Mucosa of descending colon (tissue), 3 donors: ENCODE results near the gene FRAT1. TPM values are rescaled to one million over a fixed set of nuclear protein-coding genes. Genes with fewer than 3 reads are reported as not detected.

Experiments used
- ATAC-seq: fragments of 200-7000 bp; cut with Tn5 transposase; one replicate; pipeline ENCODE4 v1.9.1; 2020; ENCODE audit warnings: mild to moderate bottlenecking, moderate library complexity
- DNase-seq, 3 donors: peaks; one replicate each; pipeline ENCODE4 v3.0.0-alpha.2; 2020
- H3K36me3 ChIP-seq: fragments of 200-600 bp; one replicate; pipeline ENCODE4 v1.8.0; 2021; ENCODE audit warnings: low read depth, mild to moderate bottlenecking
- H3K4me1 ChIP-seq: fragments of 200-600 bp; one replicate; pipeline ENCODE4 v1.8.0; 2021; ENCODE audit warnings: low read depth, mild to moderate bottlenecking
- H3K4me3 ChIP-seq: fragments of 200-600 bp; one replicate; pipeline ENCODE4 v1.8.0; 2021; ENCODE audit warnings: mild to moderate bottlenecking
- H3K9me3 ChIP-seq: fragments of 200-600 bp; one replicate; pipeline ENCODE4 v1.8.0; 2021; ENCODE audit warnings: mild to moderate bottlenecking
- intact Hi-C, 2 donors: fragments of 100-400 bp; cut with DNase I in 1 of 2; cut with micrococcal nuclease in 1 of 2; formaldehyde crosslinking; loops; one replicate each; pipeline versions ENCODE4 v1.11.0 to v1.11.1; 2022; cut with DNase I, micrococcal nuclease
- total RNA-seq, 3 donors: library from RNA; stranded (reverse); fragmentation: NEBNext Ultra II Directional in 2 of 3; extraction: Animal tissue kit (Norgen Biotek cat#: 25700) in 2 of 3; gene quantifications; one replicate each; pipeline versions ENCODE4 v1.2.1 to v1.2.4, GENCODE V29; 2021 to 2023
- TF ChIP-seq, protein P1 (sequence below): fragments of 200-600 bp; IDR thresholded peaks from one replicate; pipeline ENCODE4 v1.8.0; 2022; ENCODE audit warnings: antibody characterized with exemption, mild to moderate bottlenecking
- donor health status: DM: no; HTN: no; CAD: no; lungs with moderate emphysema.
- donor health status: DM: no; HTN: no; CAD: no.
- donor health status: DM: no; HTN: yes; CAD: no.

FRAT1 gene
- total RNA-seq, 3 donors from 2014 or later: 4.7 to 9.6 (median 7.2) TPM

DNA sequence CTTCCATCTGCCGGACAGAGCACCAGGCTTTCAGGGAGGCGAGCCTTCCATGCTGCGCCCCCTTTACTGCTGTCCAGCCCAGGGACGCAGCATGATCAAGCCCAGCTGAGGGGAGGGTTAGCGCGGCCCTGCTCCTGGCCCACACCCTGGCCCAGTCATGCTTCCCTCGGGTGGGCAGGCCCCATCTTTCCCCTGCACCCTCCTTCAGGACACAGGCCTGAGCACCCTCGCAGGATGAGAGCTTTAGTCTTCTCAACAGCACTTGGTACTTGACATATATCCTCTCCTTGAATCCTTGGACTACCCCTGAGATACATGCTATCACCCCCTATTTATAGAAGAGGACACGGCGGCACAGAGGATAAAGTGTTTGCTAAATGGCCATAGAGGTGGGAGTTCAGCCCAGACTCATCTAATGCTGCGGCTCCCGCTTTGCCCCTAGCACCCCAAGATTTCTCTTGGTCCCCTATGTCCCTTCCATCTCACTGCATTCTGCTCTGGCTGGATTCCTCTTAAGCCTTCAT, 48.1 kb downstream of the FRAT1 start:
- TF ChIP-seq, protein P1, sequence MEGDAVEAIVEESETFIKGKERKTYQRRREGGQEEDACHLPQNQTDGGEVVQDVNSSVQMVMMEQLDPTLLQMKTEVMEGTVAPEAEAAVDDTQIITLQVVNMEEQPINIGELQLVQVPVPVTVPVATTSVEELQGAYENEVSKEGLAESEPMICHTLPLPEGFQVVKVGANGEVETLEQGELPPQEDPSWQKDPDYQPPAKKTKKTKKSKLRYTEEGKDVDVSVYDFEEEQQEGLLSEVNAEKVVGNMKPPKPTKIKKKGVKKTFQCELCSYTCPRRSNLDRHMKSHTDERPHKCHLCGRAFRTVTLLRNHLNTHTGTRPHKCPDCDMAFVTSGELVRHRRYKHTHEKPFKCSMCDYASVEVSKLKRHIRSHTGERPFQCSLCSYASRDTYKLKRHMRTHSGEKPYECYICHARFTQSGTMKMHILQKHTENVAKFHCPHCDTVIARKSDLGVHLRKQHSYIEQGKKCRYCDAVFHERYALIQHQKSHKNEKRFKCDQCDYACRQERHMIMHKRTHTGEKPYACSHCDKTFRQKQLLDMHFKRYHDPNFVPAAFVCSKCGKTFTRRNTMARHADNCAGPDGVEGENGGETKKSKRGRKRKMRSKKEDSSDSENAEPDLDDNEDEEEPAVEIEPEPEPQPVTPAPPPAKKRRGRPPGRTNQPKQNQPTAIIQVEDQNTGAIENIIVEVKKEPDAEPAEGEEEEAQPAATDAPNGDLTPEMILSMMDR: no peak
- intact Hi-C loops: no loop called here
- no peak for ATAC-seq

More for the DNA sequence above, 48.1 kb downstream of the FRAT1 start:
- H3K4me1 ChIP-seq: no peaks in the 10 kb centered on the region
- no peak overlapping the region for H3K4me3 ChIP-seq
- no peak for DNase-seq
- H3K36me3 ChIP-seq: no peaks in the 10 kb centered on the region
- no peaks in the 10 kb centered on the region for H3K9me3 ChIP-seq

Other genes starting within 250 kb of the FRAT1 start
- 1 to 10 TPM in 1 of 3 donors, under 1 TPM in 2; 0.17 to 1.1 (median 0.24) TPM for gene SLIT1, start 133.3 kb upstream of the FRAT1 start, total RNA-seq
- 10 to 100 TPM in 1 of 3 donors, 1 to 10 TPM in 2; 5.9 to 10.7 (median 8.8) TPM for gene ARHGAP19, start 26.6 kb upstream of the FRAT1 start, total RNA-seq
- 10 to 100 TPM; 26.2 to 42.5 (median 33.3) TPM for gene FRAT2, start 15.5 kb downstream of the FRAT1 start, total RNA-seq
- gene RRP12, start 82.1 kb downstream of the FRAT1 start, total RNA-seq: 10 to 100 TPM; 14.6 to 19.4 (median 16.9) TPM
- 100 to 1,000 TPM; 173 to 244 (median 186) TPM for gene PGAM1, start 106.9 kb downstream of the FRAT1 start, total RNA-seq
- 10 to 100 TPM; 20.7 to 30.9 (median 21.3) TPM for gene EXOSC1, start 126.7 kb downstream of the FRAT1 start, total RNA-seq
- 10 to 100 TPM; 28.8 to 37.0 (median 29.5) TPM for gene ZDHHC16, start 126.9 kb downstream of the FRAT1 start, total RNA-seq
- gene MMS19, start 179.2 kb downstream of the FRAT1 start, total RNA-seq: 10 to 100 TPM; 45.7 to 48.5 (median 47.0) TPM
- gene UBTD1, start 179.7 kb downstream of the FRAT1 start, total RNA-seq: 1 to 10 TPM in 2 of 3 donors, under 1 TPM in 1; 0.49 to 7.3 (median 3.4) TPM